GM21423 (cell line): Measurements from ENCODE around the gene GGCT.

ENCODE experiments used
- ATAC-seq: cut with Tn5 transposase; IDR thresholded peaks from one replicate; pipeline ENCODE4 v1.9.1; 2021; ENCODE audit warnings: mild to moderate bottlenecking, moderate library complexity; ENCODE audit not compliant: unreplicated experiment

Gene GGCT

GRCh38 chr7:30465046-30465810, 39.4 kb downstream of the GGCT start:
- ATAC-seq, result no peak

- ATAC-seq, result no peak
Observed at GRCh38 chr7:30464231-30464671, 40.4 kb downstream of the GGCT start.

GRCh38 chr7:30463405-30464145, 41.1 kb downstream of the GGCT start:
- peak; percentile 81 for ATAC-seq

- ATAC-seq, result no peak
Observed at GRCh38 chr7:30462179-30462578, 42.5 kb downstream of the GGCT start.

GRCh38 chr7:30460246-30460633, 44.4 kb downstream of the GGCT start:
- no peak for ATAC-seq

- ATAC-seq, result no peak
Observed at GRCh38 chr7:30459591-30460245, 44.9 kb downstream of the GGCT start.

- ATAC-seq, result no peak
Observed at GRCh38 chr7:30458311-30458710, 46.3 kb downstream of the GGCT start.

- ATAC-seq, result no peak
Observed at GRCh38 chr7:30453921-30454320, 50.7 kb downstream of the GGCT start.

GRCh38 chr7:30453016-30453415, 51.6 kb downstream of the GGCT start:
- no peak for ATAC-seq

GRCh38 chr7:30452280-30452930, 52.2 kb downstream of the GGCT start:
- ATAC-seq, result no peak

- no peak for ATAC-seq
Observed at GRCh38 chr7:30451539-30452279, 52.9 kb downstream of the GGCT start.

- ATAC-seq, result no peak
Observed at GRCh38 chr7:30450983-30451497, 53.6 kb downstream of the GGCT start.

- no peak for ATAC-seq
Observed at GRCh38 chr7:30450240-30450982, 54.2 kb downstream of the GGCT start.

GRCh38 chr7:30448461-30449189, 56.0 kb downstream of the GGCT start:
- no peak for ATAC-seq

- ATAC-seq, result no peak
Observed at GRCh38 chr7:30447466-30447865, 57.2 kb downstream of the GGCT start.
